ENCODE data around the gene PCDHB10.

DNA sequence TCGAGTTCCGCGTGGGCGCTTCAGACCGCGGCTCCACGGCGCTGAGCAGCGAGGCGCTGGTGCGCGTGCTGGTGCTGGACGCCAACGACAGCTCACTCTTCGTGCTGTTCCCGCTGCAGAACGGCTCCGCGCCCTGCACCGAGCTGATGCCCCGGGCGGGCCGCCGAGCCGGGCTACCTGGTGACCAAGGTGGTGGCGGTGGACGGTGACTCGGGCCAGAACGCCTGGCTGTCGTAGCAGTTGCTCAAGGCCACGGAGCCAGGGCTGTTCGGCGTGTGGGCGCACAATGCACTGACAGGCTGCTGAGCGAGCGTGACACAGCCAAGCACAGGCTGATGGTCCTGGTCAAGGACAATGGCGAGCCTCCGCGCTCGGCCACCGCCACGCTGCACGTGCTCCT, 49.3 kb downstream of the PCDHB10 start:
- TF ChIP-seq, protein P1, sequence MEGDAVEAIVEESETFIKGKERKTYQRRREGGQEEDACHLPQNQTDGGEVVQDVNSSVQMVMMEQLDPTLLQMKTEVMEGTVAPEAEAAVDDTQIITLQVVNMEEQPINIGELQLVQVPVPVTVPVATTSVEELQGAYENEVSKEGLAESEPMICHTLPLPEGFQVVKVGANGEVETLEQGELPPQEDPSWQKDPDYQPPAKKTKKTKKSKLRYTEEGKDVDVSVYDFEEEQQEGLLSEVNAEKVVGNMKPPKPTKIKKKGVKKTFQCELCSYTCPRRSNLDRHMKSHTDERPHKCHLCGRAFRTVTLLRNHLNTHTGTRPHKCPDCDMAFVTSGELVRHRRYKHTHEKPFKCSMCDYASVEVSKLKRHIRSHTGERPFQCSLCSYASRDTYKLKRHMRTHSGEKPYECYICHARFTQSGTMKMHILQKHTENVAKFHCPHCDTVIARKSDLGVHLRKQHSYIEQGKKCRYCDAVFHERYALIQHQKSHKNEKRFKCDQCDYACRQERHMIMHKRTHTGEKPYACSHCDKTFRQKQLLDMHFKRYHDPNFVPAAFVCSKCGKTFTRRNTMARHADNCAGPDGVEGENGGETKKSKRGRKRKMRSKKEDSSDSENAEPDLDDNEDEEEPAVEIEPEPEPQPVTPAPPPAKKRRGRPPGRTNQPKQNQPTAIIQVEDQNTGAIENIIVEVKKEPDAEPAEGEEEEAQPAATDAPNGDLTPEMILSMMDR (IDR thresholded peaks at IDR 0.05): no peak
- TF ChIP-seq POLR2A (IDR thresholded peaks at IDR 0.05) (no peak), EP300 (IDR thresholded peaks at IDR 0.05) (no peak)

Measured in ovary (tissue), 3 donors.